Activated naive CD4-positive, alpha-beta T cell treated with anti-CD3 and anti-CD28 coated beads for 36 hours (primary cell): ENCODE results near the gene SLC9A2. TPM values are rescaled to one million over a fixed set of nuclear protein-coding genes. Genes with fewer than 3 reads are reported as not detected.
A peak's percentile ranks its signal among the peaks of the same experiment; 100 is the strongest.

ENCODE experiments used
- CTCF ChIA-PET: fragments of 350-600 bp; sonication (Branson Sonifier 250); formaldehyde crosslinking; loops from one replicate; lab custom pipeline; 2021; ENCODE audit warnings: antibody characterized with exemption; lab: Charles Lee
- DNase-seq: peaks from one replicate; pipeline ENCODE4 v3.0.0-alpha.2; 2020
- H3K27ac Mint-ChIP-seq: one replicate; pipeline ENCODE4 v1.8.0; 2021; ENCODE audit warnings: mild to moderate bottlenecking, mixed read lengths
- H3K27me3 Mint-ChIP-seq: one replicate; pipeline ENCODE4 v1.8.0; 2021; ENCODE audit warnings: low read depth, mixed read lengths
- H3K36me3 Mint-ChIP-seq: one replicate; pipeline ENCODE4 v1.8.0; 2021; ENCODE audit warnings: low read depth, mixed read lengths
- H3K4me1 Mint-ChIP-seq: one replicate; pipeline ENCODE4 v1.8.0; 2021; ENCODE audit warnings: low read depth, mixed read lengths
- H3K4me3 Mint-ChIP-seq: one replicate; pipeline ENCODE4 v1.8.0; 2021; ENCODE audit warnings: mild to moderate bottlenecking, moderate library complexity, mixed read lengths
- H3K9me3 Mint-ChIP-seq: one replicate; pipeline ENCODE4 v1.8.0; 2021; ENCODE audit warnings: mixed read lengths
- intact Hi-C: fragments of 100-400 bp; cut with micrococcal nuclease; formaldehyde crosslinking; loops from one replicate; pipeline ENCODE4 v1.15.1; 2023
- total RNA-seq, 2 experiments: library from RNA; stranded (reverse); gene quantifications; one replicate each; pipeline ENCODE4 v1.2.3, GENCODE V29; 2021

The SLC9A2 gene
- total RNA-seq, 2 experiments from 2014 or later = 0.07 TPM

GRCh38 chr2:102748107-102748506 is 128.8 kb downstream of the SLC9A2 start:
- intact Hi-C loops = no loop called here
- Mint-ChIP-seq H3K4me1 (no peaks in the 10 kb centered on the region), H3K9me3 (peaks cover 6% of the 10 kb centered on the region), H3K4me3 (no peak overlapping the region), H3K27ac (no peak overlapping the region), H3K27me3 (no peaks in the 10 kb centered on the region), H3K36me3 (peaks cover 2% of the 10 kb centered on the region)
- CTCF ChIA-PET = interaction anchor here (0.7 kb wide), 1 partner anchor 56 kb away, joined by 3 read pairs; no protein-coding TSS in a partner anchor
- no peak for DNase-seq

- peaks cover 2% of the 10 kb centered on the region for H3K9me3 Mint-ChIP-seq
- intact Hi-C loops = no loop called here
- no peaks in the 10 kb centered on the region for H3K36me3 Mint-ChIP-seq
- DNase-seq = no peak
- no peak overlapping the region for H3K4me3 Mint-ChIP-seq
- no peaks in the 10 kb centered on the region for H3K4me1 Mint-ChIP-seq
- no peaks in the 10 kb centered on the region for H3K27me3 Mint-ChIP-seq
- CTCF ChIA-PET = interaction anchor here (1.7 to 2.3 kb wide), 2 partner anchors 11 to 56 kb away, joined by 7 to 9 read pairs; no protein-coding TSS in a partner anchor
- H3K27ac Mint-ChIP-seq = no peak overlapping the region
Measured at GRCh38 chr2:102749938-102750337, 130.6 kb downstream of the SLC9A2 start.

- Mint-ChIP-seq H3K27me3 (no peaks in the 10 kb centered on the region), H3K4me3 (no peak overlapping the region), H3K9me3 (no peaks in the 10 kb centered on the region), H3K4me1 (no peaks in the 10 kb centered on the region), H3K36me3 (peaks cover 2% of the 10 kb centered on the region), H3K27ac (no peak overlapping the region)
- intact Hi-C loops = loop anchor here (1.0 kb wide), 1 partner anchor 53 kb away; no protein-coding TSS in a partner anchor
- CTCF ChIA-PET = interaction anchor here (0.7 to 3.5 kb wide), 23 partner anchors 10 to 598 kb away, joined by 3 to 47 read pairs (median 5); partner anchors contain the start of genes SLC9A4 and TMEM182
- peak; percentile 41 for DNase-seq
Measured at GRCh38 chr2:102753563-102754159, 134.3 kb downstream of the SLC9A2 start.

- intact Hi-C loops = no loop called here
Measured at GRCh38 chr2:102754456-102755145, 135.2 kb downstream of the SLC9A2 start.

GRCh38 chr2:102755284-102755683 is 135.9 kb downstream of the SLC9A2 start:
- H3K4me3 Mint-ChIP-seq = no peak overlapping the region
- no peaks in the 10 kb centered on the region for H3K4me1 Mint-ChIP-seq
- no peaks in the 10 kb centered on the region for H3K27me3 Mint-ChIP-seq
- CTCF ChIA-PET = interaction anchor here (1.1 to 3.5 kb wide), 5 partner anchors 8 to 52 kb away, joined by 3 to 47 read pairs (median 6); partner anchors contain the start of gene TMEM182
- H3K36me3 Mint-ChIP-seq = peaks cover 2% of the 10 kb centered on the region
- H3K9me3 Mint-ChIP-seq = no peaks in the 10 kb centered on the region
- no peak overlapping the region for H3K27ac Mint-ChIP-seq
- DNase-seq = no peak
- intact Hi-C loops = no loop called here

More at GRCh38 chr2:102754456-102755145, 135.2 kb downstream of the SLC9A2 start:
- Mint-ChIP-seq H3K27me3 (no peaks in the 10 kb centered on the region), H3K9me3 (no peaks in the 10 kb centered on the region), H3K4me3 (no peak overlapping the region), H3K27ac (no peak overlapping the region), H3K36me3 (peaks cover 2% of the 10 kb centered on the region), H3K4me1 (no peaks in the 10 kb centered on the region)
- CTCF ChIA-PET = interaction anchor here (0.8 to 3.5 kb wide), 10 partner anchors 9 to 52 kb away, joined by 3 to 47 read pairs (median 7); partner anchors contain the start of gene TMEM182
- DNase-seq = no peak

GRCh38 chr2:102758439-102758838 is 139.1 kb downstream of the SLC9A2 start:
- Mint-ChIP-seq H3K36me3 (peaks cover 6% of the 10 kb centered on the region), H3K4me1 (no peaks in the 10 kb centered on the region), H3K27ac (no peak overlapping the region), H3K27me3 (no peaks in the 10 kb centered on the region), H3K4me3 (no peak overlapping the region), H3K9me3 (no peaks in the 10 kb centered on the region)
- intact Hi-C loops = no loop called here
- CTCF ChIA-PET = interaction anchor here (2.0 kb wide), 1 partner anchor 47 kb away, joined by 6 read pairs; no protein-coding TSS in a partner anchor
- no peak for DNase-seq

Other genes with a start within 250 kb of the SLC9A2 start
- gene IL18RAP, start 196.4 kb upstream of the SLC9A2 start, total RNA-seq = 10 to 100 TPM; 11.2 to 15.1 TPM
- under 1 TPM; 0.07 to 0.10 TPM for gene SLC9A4, start 146.3 kb upstream of the SLC9A2 start, total RNA-seq
- 1 to 10 TPM; 4.9 to 6.3 TPM for gene TMEM182, start 142.5 kb downstream of the SLC9A2 start, total RNA-seq